Liver (tissue), 3 donors: Measurements from ENCODE around the gene MYO3B.

Experiments
- ATF3 ChIP-seq: IDR thresholded peaks from 2 replicates; pipeline ENCODE4 v1.6.1; 2016; ENCODE audit warnings: antibody characterized with exemption
- CTCF ChIP-seq: fragments of 150-350 bp; IDR thresholded peaks from 2 replicates; pipeline ENCODE4 v1.5.1; 2017; ENCODE audit warnings: improper control_type of control experiment, low read depth, low read length; ENCODE audit not compliant: missing input control
- HNF4A ChIP-seq, 2 donors: conservative IDR thresholded peaks; 2 replicates each; pipeline ENCODE4 v1.6.1; 2016; ENCODE audit warnings: antibody characterized with exemption in 2 of 2, mild to moderate bottlenecking in 2 of 2
- HNF4G ChIP-seq: IDR thresholded peaks from 2 replicates; pipeline ENCODE4 v1.6.1; 2016; ENCODE audit warnings: antibody characterized with exemption
- JUND ChIP-seq, 2 donors: IDR thresholded peaks; 2 replicates each; pipeline ENCODE4 v1.6.1; 2016; ENCODE audit warnings: antibody characterized with exemption in 2 of 2
- MAX ChIP-seq: IDR thresholded peaks from 2 replicates; pipeline ENCODE4 v1.6.1; 2016; ENCODE audit warnings: antibody characterized with exemption
- RAD21 ChIP-seq, 2 donors: IDR thresholded peaks; 2 replicates each; pipeline ENCODE4 v1.6.1; 2016; ENCODE audit warnings: antibody characterized with exemption in 2 of 2, mild to moderate bottlenecking in 2 of 2
- REST ChIP-seq: IDR thresholded peaks from 2 replicates; pipeline ENCODE4 v1.6.1; 2016; ENCODE audit warnings: antibody characterized with exemption, mild to moderate bottlenecking
- TAF1 ChIP-seq: conservative IDR thresholded peaks from 2 replicates; pipeline ENCODE4 v1.6.1; 2016; ENCODE audit warnings: antibody characterized with exemption, mild to moderate bottlenecking
- donor health status: healthy.
- donor health status: healthy.

- TF ChIP-seq CTCF (no peak), HNF4A (conservative IDR thresholded peaks at IDR 0.05) (no peak), ATF3 (no peak), JUND (IDR thresholded peaks at IDR 0.05) (no peak), HNF4G (no peak), RAD21 (IDR thresholded peaks at IDR 0.05) (no peak), TAF1 (no peak), REST (no peak), MAX (no peak)
Measured at GRCh38 chr2:170577356-170577755, 399.4 kb downstream of the MYO3B start.
